Measurements from ENCODE around the gene DDX31.
A peak's percentile ranks its signal among the peaks of the same experiment; 100 is the strongest.
"Not testable (repeated sequence)": the region's sequence is repeated elsewhere in the genome, so short reads cannot be mapped to it uniquely, and the experiment has no call there.

Gene DDX31

GRCh38 chr9:132669698-132670456 is at the start of gene DDX31:
Gene DDX31, minus strand, starts transcription at chr9:132669983. Its CDS starts 49 bp downstream, at chr9:132669934.
- peak; percentile 88 to 89 for DNase-seq

- not testable (repeated sequence) for DNase-seq
Observed at GRCh38 chr9:132718381-132718928, 48.7 kb upstream of the DDX31 start.

- no peak for DNase-seq
Observed at GRCh38 chr9:132717326-132717945, 47.7 kb upstream of the DDX31 start.

GRCh38 chr9:132716007-132716406 is 46.2 kb upstream of the DDX31 start:
- no peak for DNase-seq

- DNase-seq: no peak
Observed at GRCh38 chr9:132712753-132713152, 43.0 kb upstream of the DDX31 start.

- no peak for DNase-seq
Observed at GRCh38 chr9:132711846-132712245, 42.1 kb upstream of the DDX31 start.

- DNase-seq: not testable (repeated sequence)
Observed at GRCh38 chr9:132711152-132711551, 41.4 kb upstream of the DDX31 start.

- no peak for DNase-seq
Observed at GRCh38 chr9:132710333-132710732, 40.5 kb upstream of the DDX31 start.

GRCh38 chr9:132708769-132709430 is 39.1 kb upstream of the DDX31 start:
- DNase-seq: no peak

- DNase-seq: no peak
Observed at GRCh38 chr9:132708239-132708638, 38.5 kb upstream of the DDX31 start.

GRCh38 chr9:132703336-132703735 is 33.6 kb upstream of the DDX31 start:
- DNase-seq: no peak

- DNase-seq: no peak
Observed at GRCh38 chr9:132702254-132702653, 32.5 kb upstream of the DDX31 start.

- DNase-seq: no peak
Observed at GRCh38 chr9:132699956-132700355, 30.2 kb upstream of the DDX31 start.

- DNase-seq: no peak
Observed at GRCh38 chr9:132698989-132699388, 29.2 kb upstream of the DDX31 start.

- DNase-seq: no peak
Observed at GRCh38 chr9:132697230-132697629, 27.4 kb upstream of the DDX31 start.

GRCh38 chr9:132694144-132694543 is 24.4 kb upstream of the DDX31 start:
- DNase-seq: peak in 1 of 2 donors; percentile 32

- no peak for DNase-seq
Observed at GRCh38 chr9:132690696-132691095, 20.9 kb upstream of the DDX31 start.

- DNase-seq: no peak
Observed at GRCh38 chr9:132683873-132684272, 14.1 kb upstream of the DDX31 start.

- DNase-seq: no peak
Observed at GRCh38 chr9:132681561-132681960, 11.8 kb upstream of the DDX31 start.

- no peak for DNase-seq
Observed at GRCh38 chr9:132679946-132680625, 10.3 kb upstream of the DDX31 start.

GRCh38 chr9:132677976-132678375 is 8.2 kb upstream of the DDX31 start:
- DNase-seq: no peak

GRCh38 chr9:132674485-132674884 is 4.7 kb upstream of the DDX31 start:
- no peak for DNase-seq

- peak in 1 of 2 donors; percentile 7 for DNase-seq
Observed at GRCh38 chr9:132673355-132673754, 3.6 kb upstream of the DDX31 start.
